Measurements from ENCODE around the gene RRAD. TPM values are rescaled to one million over a fixed set of nuclear protein-coding genes. Genes with fewer than 3 reads are reported as not detected.

The RRAD gene
- total RNA-seq, 2 donors from 2014 or later = 2.3 to 12.8 TPM

- Mint-ChIP-seq H3K27ac (peak overlapping the region in 1 of 2 donors; percentile 5), H3K4me3 (no peak overlapping the region), H3K27me3 (no peaks in the 10 kb centered on the region), H3K4me1 (ENCODE audit: low read depth in 2 of 2) (peaks cover 13 to 17% of the 10 kb centered on the region in 2 donors), H3K9me3 (no peaks in the 10 kb centered on the region), H3K36me3 (no peaks in the 10 kb centered on the region)
- DNase-seq (ENCODE audit: low spot score) (no peak), ATAC-seq (no peak)
Observed at GRCh38 chr16:66894055-66894454, 31.3 kb downstream of the RRAD start.

GRCh38 chr16:66891797-66892196 lies 33.5 kb downstream of the RRAD start:
- Mint-ChIP-seq H3K4me3 (no peak overlapping the region), H3K4me1 (ENCODE audit: low read depth in 2 of 2) (peaks cover 15 to 25% of the 10 kb centered on the region in 2 donors), H3K27ac (peak overlapping the region in 1 of 2 donors; percentile 43), H3K36me3 (peaks cover 2% of the 10 kb centered on the region), H3K27me3 (no peaks in the 10 kb centered on the region), H3K9me3 (no peaks in the 10 kb centered on the region)
- ATAC-seq (no peak), DNase-seq (ENCODE audit: low spot score) (no peak)

GRCh38 chr16:66891360-66891759 lies 34.0 kb downstream of the RRAD start:
- Mint-ChIP-seq H3K36me3 (peaks cover 6% of the 10 kb centered on the region), H3K9me3 (no peaks in the 10 kb centered on the region), H3K27ac (peak overlapping the region in 1 of 2 donors; percentile 43), H3K4me3 (no peak overlapping the region), H3K4me1 (ENCODE audit: low read depth in 2 of 2) (peaks cover 20 to 29% of the 10 kb centered on the region in 2 donors), H3K27me3 (no peaks in the 10 kb centered on the region)
- ATAC-seq (no peak), DNase-seq (ENCODE audit: low spot score) (no peak)

GRCh38 chr16:66890799-66891198 lies 34.5 kb downstream of the RRAD start:
- Mint-ChIP-seq H3K9me3 (no peaks in the 10 kb centered on the region), H3K4me1 (ENCODE audit: low read depth in 2 of 2) (peaks cover 21 to 26% of the 10 kb centered on the region in 2 donors), H3K36me3 (peaks cover 7% of the 10 kb centered on the region), H3K4me3 (no peak overlapping the region), H3K27ac (peak overlapping the region in 1 of 2 donors; percentile 43), H3K27me3 (no peaks in the 10 kb centered on the region)
- ATAC-seq (no peak), DNase-seq (ENCODE audit: low spot score) (no peak)

- ATAC-seq (no peak), DNase-seq (ENCODE audit: low spot score) (no peak)
- H3K9me3 Mint-ChIP-seq = no peaks in the 10 kb centered on the region
- peaks cover 7% of the 10 kb centered on the region for H3K36me3 Mint-ChIP-seq
- no peaks in the 10 kb centered on the region for H3K27me3 Mint-ChIP-seq
- H3K4me3 Mint-ChIP-seq = no peak overlapping the region
- peaks cover 23 to 26% of the 10 kb centered on the region in 2 donors for H3K4me1 Mint-ChIP-seq (ENCODE audit: low read depth in 2 of 2)
- H3K27ac Mint-ChIP-seq = peak overlapping the region in 1 of 2 donors; percentile 35
Observed at GRCh38 chr16:66889622-66890021, 35.7 kb downstream of the RRAD start.

GRCh38 chr16:66888647-66889615 lies 36.4 kb downstream of the RRAD start:
- Mint-ChIP-seq H3K4me1 (ENCODE audit: low read depth in 2 of 2) (peaks cover 19 to 25% of the 10 kb centered on the region in 2 donors), H3K9me3 (no peaks in the 10 kb centered on the region), H3K27ac (peak overlapping the region in 1 of 2 donors; percentile 37), H3K4me3 (no peak overlapping the region), H3K36me3 (peaks cover 7% of the 10 kb centered on the region), H3K27me3 (no peaks in the 10 kb centered on the region)
- no peak for ATAC-seq
- no peak for DNase-seq (ENCODE audit: low spot score)

- DNase-seq (ENCODE audit: low spot score) (no peak), ATAC-seq (no peak)
- H3K27me3 Mint-ChIP-seq = no peaks in the 10 kb centered on the region
- no peak overlapping the region for H3K4me3 Mint-ChIP-seq
- H3K36me3 Mint-ChIP-seq = peaks cover 7% of the 10 kb centered on the region
- H3K4me1 Mint-ChIP-seq (ENCODE audit: low read depth in 2 of 2) = peaks cover 16 to 23% of the 10 kb centered on the region in 2 donors
- H3K27ac Mint-ChIP-seq = no peak overlapping the region
- no peaks in the 10 kb centered on the region for H3K9me3 Mint-ChIP-seq
Observed at GRCh38 chr16:66886914-66887313, 38.4 kb downstream of the RRAD start.

- peaks cover 7% of the 10 kb centered on the region for H3K36me3 Mint-ChIP-seq
- ATAC-seq (no peak), DNase-seq (ENCODE audit: low spot score) (no peak)
- no peak overlapping the region for H3K27ac Mint-ChIP-seq
- H3K9me3 Mint-ChIP-seq = no peaks in the 10 kb centered on the region
- H3K4me3 Mint-ChIP-seq = no peak overlapping the region
- H3K4me1 Mint-ChIP-seq (ENCODE audit: low read depth in 2 of 2) = peaks cover 18 to 24% of the 10 kb centered on the region in 2 donors
- H3K27me3 Mint-ChIP-seq = no peaks in the 10 kb centered on the region
Observed at GRCh38 chr16:66886321-66886720, 39.0 kb downstream of the RRAD start.

- ATAC-seq = no peak
- DNase-seq (ENCODE audit: low spot score) = no peak
- no peaks in the 10 kb centered on the region for H3K27me3 Mint-ChIP-seq
- peaks cover 20 to 24% of the 10 kb centered on the region in 2 donors for H3K4me1 Mint-ChIP-seq (ENCODE audit: low read depth in 2 of 2)
- no peaks in the 10 kb centered on the region for H3K9me3 Mint-ChIP-seq
- no peak overlapping the region for H3K27ac Mint-ChIP-seq
- H3K36me3 Mint-ChIP-seq = peaks cover 7% of the 10 kb centered on the region
- no peak overlapping the region for H3K4me3 Mint-ChIP-seq
Observed at GRCh38 chr16:66885491-66885890, 39.8 kb downstream of the RRAD start.

- no peaks in the 10 kb centered on the region for H3K9me3 Mint-ChIP-seq
- H3K36me3 Mint-ChIP-seq = peaks cover 7% of the 10 kb centered on the region
- DNase-seq (ENCODE audit: low spot score) (no peak), ATAC-seq (no peak)
- H3K27ac Mint-ChIP-seq = peak overlapping the region in 1 of 2 donors; percentile 56
- H3K4me1 Mint-ChIP-seq (ENCODE audit: low read depth in 2 of 2) = peaks cover 39 to 42% of the 10 kb centered on the region in 2 donors
- H3K27me3 Mint-ChIP-seq = no peaks in the 10 kb centered on the region
- H3K4me3 Mint-ChIP-seq = no peak overlapping the region
Observed at GRCh38 chr16:66882702-66883101, 42.6 kb downstream of the RRAD start.

- Mint-ChIP-seq H3K27me3 (no peaks in the 10 kb centered on the region), H3K4me1 (ENCODE audit: low read depth in 2 of 2) (peaks cover 39 to 42% of the 10 kb centered on the region in 2 donors), H3K27ac (peak overlapping the region in 1 of 2 donors; percentile 56), H3K36me3 (peaks cover 7% of the 10 kb centered on the region), H3K9me3 (no peaks in the 10 kb centered on the region), H3K4me3 (peak overlapping the region; percentile 95)
- DNase-seq (ENCODE audit: low spot score) (no peak), ATAC-seq (no peak)
Observed at GRCh38 chr16:66881964-66882508, 43.3 kb downstream of the RRAD start.

GRCh38 chr16:66881560-66881959 lies 43.8 kb downstream of the RRAD start:
- Mint-ChIP-seq H3K27me3 (no peaks in the 10 kb centered on the region), H3K4me3 (peak overlapping the region; percentile 95), H3K9me3 (no peaks in the 10 kb centered on the region), H3K36me3 (peaks cover 3% of the 10 kb centered on the region), H3K27ac (no peak overlapping the region), H3K4me1 (ENCODE audit: low read depth in 2 of 2) (peaks cover 36 to 39% of the 10 kb centered on the region in 2 donors)
- ATAC-seq (no peak), DNase-seq (ENCODE audit: low spot score) (no peak)

GRCh38 chr16:66881014-66881417 lies 44.3 kb downstream of the RRAD start:
- Mint-ChIP-seq H3K27ac (no peak overlapping the region), H3K9me3 (peaks cover 2% of the 10 kb centered on the region), H3K4me3 (peak overlapping the region; percentile 95), H3K4me1 (ENCODE audit: low read depth in 2 of 2) (peaks cover 38 to 41% of the 10 kb centered on the region in 2 donors), H3K36me3 (no peaks in the 10 kb centered on the region), H3K27me3 (no peaks in the 10 kb centered on the region)
- ATAC-seq = peak in 1 of 2 donors; percentile 31
- no peak for DNase-seq (ENCODE audit: low spot score)
